Lung (tissue), 12 donors: Measurements from ENCODE around the gene MARCHF5. TPM values are rescaled to one million over a fixed set of nuclear protein-coding genes. Genes with fewer than 3 reads are reported as not detected.

ENCODE experiments used
- ATAC-seq: fragments of 200-7000 bp; cut with Tn5 transposase; one replicate; pipeline ENCODE4 v1.9.1; 2020; ENCODE audit warnings: moderate number of reproducible peaks; ENCODE audit not compliant: insufficient read depth, low FRiP score
- DNase-seq, 3 donors: peaks; one replicate each; pipeline ENCODE4 v3.0.0-alpha.2; 2013 to 2017
- H3K27ac ChIP-seq, 2 donors: one replicate each; pipeline ENCODE4 v1.5.1; 2013; ENCODE audit warnings: mild to moderate bottlenecking in 2 of 2, moderate library complexity in 2 of 2, control low read depth in 1 of 2, inconsistent platforms in 1 of 2, low read depth in 1 of 2, low read length in 1 of 2
- H3K27me3 ChIP-seq, 3 donors: one replicate each; pipeline ENCODE4 v1.5.1; 2013; ENCODE audit warnings: low read length in 2 of 3; ENCODE audit not compliant: control insufficient read depth in 3 of 3, insufficient read depth in 3 of 3
- H3K36me3 ChIP-seq, 4 donors: one replicate each; pipeline ENCODE4 v1.5.1; 2013; ENCODE audit warnings: low read length in 4 of 4, mild to moderate bottlenecking in 1 of 4, moderate library complexity in 1 of 4; ENCODE audit not compliant: control insufficient read depth in 4 of 4, insufficient read depth in 4 of 4
- H3K4me1 ChIP-seq, 5 donors: one replicate each; pipeline ENCODE4 v1.5.1; 2013; ENCODE audit warnings: low read length in 5 of 5, mild to moderate bottlenecking in 2 of 5, moderate library complexity in 1 of 5; ENCODE audit not compliant: control insufficient read depth in 5 of 5, insufficient read depth in 5 of 5
- H3K4me3 ChIP-seq: one replicate; pipeline ENCODE4 v1.5.1; 2013; ENCODE audit warnings: mild to moderate bottlenecking, control low read depth, moderate library complexity
- H3K9ac ChIP-seq, 2 donors: one replicate each; pipeline ENCODE4 v1.5.1; 2013; ENCODE audit warnings: low read length in 2 of 2, control low read depth in 1 of 2; ENCODE audit not compliant: insufficient read depth in 1 of 2
- H3K9me3 ChIP-seq, 4 donors: one replicate each; pipeline ENCODE4 v1.5.1; 2013; ENCODE audit warnings: low read length in 3 of 4, mild to moderate bottlenecking in 1 of 4, moderate library complexity in 1 of 4; ENCODE audit not compliant: control insufficient read depth in 4 of 4, insufficient read depth in 3 of 4
- CTCF ChIP-seq: IDR thresholded peaks from 2 replicates; pipeline ENCODE4 v1.5.1; 2012; ENCODE audit warnings: mild to moderate bottlenecking; ENCODE audit errors: control extremely low read depth, extremely low read depth
- WGBS, 2 donors: extraction: QIAGEN DNeasy Blood & Tissue Kit; methylation state at CpG; one replicate each; pipeline ENCODE4 v1.1.7; 2013; 5-methylcytosine and 5-hydroxymethylcytosine counted together
- polyA plus RNA-seq, 2 donors: library from polyadenylated mRNA; stranded (reverse); fragments of 200-250 nt; gene quantifications; one replicate each; pipeline ENCODE4 v1.2.1, GENCODE V29; 2013
- total RNA-seq, 2 donors: library from RNA; depleted of rRNA in 1 of 2; stranded (reverse); fragments of >200 nt in 1 of 2; gene quantifications; one replicate each; pipeline ENCODE4 v1.2.1, GENCODE V29; 2014 to 2021
- donor health status: control.
- donor health status: control.
- donor health status: Bipolar disorder and iron deficiency.
- donor health status: healthy.
- donor health status: DM: yes; HTN: yes; CAD: no.

The MARCHF5 gene
- total and polyA plus RNA-seq, 4 donors, result 10.0 to 38.1 (median 22.9) TPM

GRCh38 chr10:92242910-92243671 lies 47.9 kb upstream of the MARCHF5 start:
- no peak for TF ChIP-seq CTCF
- peak overlapping the region in 1 of 2 donors; percentile 35 for H3K27ac ChIP-seq
- peaks cover 3 to 14% (median 5%) of the 10 kb centered on the region in 5 donors for H3K4me1 ChIP-seq
- H3K36me3 ChIP-seq, result no peaks in the 10 kb centered on the region
- H3K9ac ChIP-seq, result peak overlapping the region in 1 of 2 donors; percentile 56
- H3K9me3 ChIP-seq, result no peaks in the 10 kb centered on the region
- ATAC-seq (no peak), DNase-seq (peak; percentile 59 to 83 (median 77))
- WGBS, 2 donors, result 7 to 9% methylated on average over 8 of the region's 8 CpGs
- H3K4me3 ChIP-seq, result no peak overlapping the region
- no peaks in the 10 kb centered on the region for H3K27me3 ChIP-seq

GRCh38 chr10:92244796-92245195 lies 46.2 kb upstream of the MARCHF5 start:
- Histone ChIP-seq H3K27ac (no peak overlapping the region), H3K36me3 (no peaks in the 10 kb centered on the region), H3K9me3 (no peaks in the 10 kb centered on the region), H3K4me1 (peaks cover 0 to 14% (median 5%) of the 10 kb centered on the region in 5 donors), H3K27me3 (no peaks in the 10 kb centered on the region), H3K4me3 (no peak overlapping the region), H3K9ac (no peak overlapping the region)
- DNase-seq (no peak), ATAC-seq (no peak)
- no peak for TF ChIP-seq CTCF
- WGBS, 2 donors, result 85% methylated on average over 3 of the region's 3 CpGs

GRCh38 chr10:92248566-92248965 lies 42.4 kb upstream of the MARCHF5 start:
- no peaks in the 10 kb centered on the region for H3K27me3 ChIP-seq
- H3K4me3 ChIP-seq, result no peak overlapping the region
- no peak overlapping the region for H3K9ac ChIP-seq
- no peaks in the 10 kb centered on the region for H3K9me3 ChIP-seq
- TF ChIP-seq CTCF, result no peak
- H3K4me1 ChIP-seq, result peaks cover 0 to 1% (median 0%) of the 10 kb centered on the region in 5 donors
- DNase-seq (no peak), ATAC-seq (no peak)
- H3K27ac ChIP-seq, result no peak overlapping the region
- H3K36me3 ChIP-seq, result no peaks in the 10 kb centered on the region
- WGBS, 2 donors, result 91 to 96% methylated on average over 2 of the region's 2 CpGs
